Measurements from ENCODE around the gene UBN2.
A peak's percentile ranks its signal among the peaks of the same experiment; 100 is the strongest.

Gene UBN2

DNA sequence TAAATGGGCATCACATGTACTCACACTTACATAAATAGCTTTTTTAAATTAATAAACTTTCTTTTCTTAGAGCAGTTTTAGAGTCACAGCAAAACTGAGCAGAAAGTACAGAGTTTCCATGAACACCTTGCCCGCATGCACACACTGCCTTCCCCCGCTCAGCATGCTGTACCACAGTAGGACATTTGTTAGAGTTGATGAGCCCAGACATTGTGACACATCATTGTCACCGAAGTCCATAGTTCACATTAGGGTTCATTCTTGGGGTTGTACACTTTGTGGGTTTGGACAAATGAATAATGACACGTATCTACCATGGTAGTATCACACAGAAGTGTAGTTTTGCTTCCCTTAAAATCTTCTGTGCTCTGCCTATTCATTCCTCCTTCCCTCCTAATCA lies 23.7 kb downstream of the UBN2 start:
- no peaks in the 10 kb centered on the region for H3K27me3 ChIP-seq (ENCODE audit: insufficient read depth, poor library complexity, severe bottlenecking)
- no peak overlapping the region for H3K27ac ChIP-seq (replicated peaks)
- no peak for DNase-seq (ENCODE audit: low read depth in 1 of 2, low spot score in 1 of 2)
- TF ChIP-seq, protein P1, sequence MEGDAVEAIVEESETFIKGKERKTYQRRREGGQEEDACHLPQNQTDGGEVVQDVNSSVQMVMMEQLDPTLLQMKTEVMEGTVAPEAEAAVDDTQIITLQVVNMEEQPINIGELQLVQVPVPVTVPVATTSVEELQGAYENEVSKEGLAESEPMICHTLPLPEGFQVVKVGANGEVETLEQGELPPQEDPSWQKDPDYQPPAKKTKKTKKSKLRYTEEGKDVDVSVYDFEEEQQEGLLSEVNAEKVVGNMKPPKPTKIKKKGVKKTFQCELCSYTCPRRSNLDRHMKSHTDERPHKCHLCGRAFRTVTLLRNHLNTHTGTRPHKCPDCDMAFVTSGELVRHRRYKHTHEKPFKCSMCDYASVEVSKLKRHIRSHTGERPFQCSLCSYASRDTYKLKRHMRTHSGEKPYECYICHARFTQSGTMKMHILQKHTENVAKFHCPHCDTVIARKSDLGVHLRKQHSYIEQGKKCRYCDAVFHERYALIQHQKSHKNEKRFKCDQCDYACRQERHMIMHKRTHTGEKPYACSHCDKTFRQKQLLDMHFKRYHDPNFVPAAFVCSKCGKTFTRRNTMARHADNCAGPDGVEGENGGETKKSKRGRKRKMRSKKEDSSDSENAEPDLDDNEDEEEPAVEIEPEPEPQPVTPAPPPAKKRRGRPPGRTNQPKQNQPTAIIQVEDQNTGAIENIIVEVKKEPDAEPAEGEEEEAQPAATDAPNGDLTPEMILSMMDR (IDR thresholded peaks at IDR 0.05; ENCODE audit: insufficient read depth, low read length), result no peak
- TF ChIP-seq POLR2AphosphoS5 (IDR thresholded peaks at IDR 0.05; ENCODE audit: low read depth) (no peak), GABPA (IDR thresholded peaks at IDR 0.05; ENCODE audit: low read depth) (no peak), SPI1 (IDR thresholded peaks at IDR 0.05; ENCODE audit: borderline replicate concordance, low read depth) (no peak)
- TF ChIP-seq, protein P2, sequence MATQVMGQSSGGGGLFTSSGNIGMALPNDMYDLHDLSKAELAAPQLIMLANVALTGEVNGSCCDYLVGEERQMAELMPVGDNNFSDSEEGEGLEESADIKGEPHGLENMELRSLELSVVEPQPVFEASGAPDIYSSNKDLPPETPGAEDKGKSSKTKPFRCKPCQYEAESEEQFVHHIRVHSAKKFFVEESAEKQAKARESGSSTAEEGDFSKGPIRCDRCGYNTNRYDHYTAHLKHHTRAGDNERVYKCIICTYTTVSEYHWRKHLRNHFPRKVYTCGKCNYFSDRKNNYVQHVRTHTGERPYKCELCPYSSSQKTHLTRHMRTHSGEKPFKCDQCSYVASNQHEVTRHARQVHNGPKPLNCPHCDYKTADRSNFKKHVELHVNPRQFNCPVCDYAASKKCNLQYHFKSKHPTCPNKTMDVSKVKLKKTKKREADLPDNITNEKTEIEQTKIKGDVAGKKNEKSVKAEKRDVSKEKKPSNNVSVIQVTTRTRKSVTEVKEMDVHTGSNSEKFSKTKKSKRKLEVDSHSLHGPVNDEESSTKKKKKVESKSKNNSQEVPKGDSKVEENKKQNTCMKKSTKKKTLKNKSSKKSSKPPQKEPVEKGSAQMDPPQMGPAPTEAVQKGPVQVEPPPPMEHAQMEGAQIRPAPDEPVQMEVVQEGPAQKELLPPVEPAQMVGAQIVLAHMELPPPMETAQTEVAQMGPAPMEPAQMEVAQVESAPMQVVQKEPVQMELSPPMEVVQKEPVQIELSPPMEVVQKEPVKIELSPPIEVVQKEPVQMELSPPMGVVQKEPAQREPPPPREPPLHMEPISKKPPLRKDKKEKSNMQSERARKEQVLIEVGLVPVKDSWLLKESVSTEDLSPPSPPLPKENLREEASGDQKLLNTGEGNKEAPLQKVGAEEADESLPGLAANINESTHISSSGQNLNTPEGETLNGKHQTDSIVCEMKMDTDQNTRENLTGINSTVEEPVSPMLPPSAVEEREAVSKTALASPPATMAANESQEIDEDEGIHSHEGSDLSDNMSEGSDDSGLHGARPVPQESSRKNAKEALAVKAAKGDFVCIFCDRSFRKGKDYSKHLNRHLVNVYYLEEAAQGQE (IDR thresholded peaks at IDR 0.05; ENCODE audit: insufficient replicate concordance, low read depth), result no peak
- no peak overlapping the region for H3K4me3 ChIP-seq (replicated peaks; ENCODE audit: insufficient read depth, low read length)

DNA sequence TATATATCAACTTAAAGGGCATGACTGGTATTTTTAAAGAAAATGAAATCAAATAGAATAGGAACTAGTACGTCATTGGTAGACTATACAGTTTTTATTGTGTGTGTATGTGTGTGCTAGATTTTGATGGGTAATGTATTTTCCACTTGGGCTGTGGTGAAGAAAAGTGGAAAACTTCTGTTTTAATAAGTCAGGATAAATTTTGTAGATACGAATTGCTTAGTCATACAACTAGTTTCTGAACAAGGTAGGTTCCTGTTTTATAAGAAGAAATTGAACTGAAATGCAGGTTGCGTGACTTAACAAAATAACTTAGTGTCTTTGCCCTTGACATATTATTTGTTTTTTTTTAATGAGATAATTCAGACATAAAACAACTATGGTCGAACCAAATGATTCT lies 24.3 kb downstream of the UBN2 start:
- DNase-seq (ENCODE audit: low read depth in 1 of 2, low spot score in 1 of 2), result no peak
- no peak overlapping the region for H3K27ac ChIP-seq (replicated peaks)
- no peak for TF ChIP-seq SPI1 (IDR thresholded peaks at IDR 0.05; ENCODE audit: borderline replicate concordance, low read depth)
- TF ChIP-seq GABPA (IDR thresholded peaks at IDR 0.05; ENCODE audit: low read depth), result no peak
- TF ChIP-seq, protein P2 (IDR thresholded peaks at IDR 0.05; ENCODE audit: insufficient replicate concordance, low read depth), result no peak
- TF ChIP-seq POLR2AphosphoS5 (IDR thresholded peaks at IDR 0.05; ENCODE audit: low read depth), result no peak
- TF ChIP-seq, protein P1 (IDR thresholded peaks at IDR 0.05; ENCODE audit: insufficient read depth, low read length), result no peak

DNA sequence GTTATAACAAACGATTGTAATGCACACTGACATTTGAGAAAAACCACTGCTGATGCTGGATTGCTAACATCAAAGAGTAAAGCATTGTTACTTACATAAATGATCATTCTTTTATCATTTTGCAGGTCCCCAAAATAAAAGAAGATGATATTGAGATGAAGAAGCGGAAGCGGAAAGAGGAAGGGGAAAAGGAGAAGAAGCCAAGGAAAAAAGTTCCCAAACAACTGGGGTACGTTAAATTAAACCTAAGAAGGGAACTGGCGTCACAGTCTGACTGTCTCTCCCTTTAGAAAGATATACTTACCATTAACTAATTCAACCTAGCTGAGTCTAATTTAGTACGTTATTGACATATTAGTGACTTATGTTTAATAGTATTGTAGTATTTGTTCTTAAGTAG lies 28.1 kb downstream of the UBN2 start:
- no peak for DNase-seq (ENCODE audit: low read depth in 1 of 2, low spot score in 1 of 2)
- TF ChIP-seq SPI1 (IDR thresholded peaks at IDR 0.05; ENCODE audit: borderline replicate concordance, low read depth) (peak; percentile 84), POLR2AphosphoS5 (IDR thresholded peaks at IDR 0.05; ENCODE audit: low read depth) (no peak)
- no peaks in the 10 kb centered on the region for H3K27me3 ChIP-seq (ENCODE audit: insufficient read depth, poor library complexity, severe bottlenecking)
- H3K27ac ChIP-seq (replicated peaks), result no peak overlapping the region
- no peak overlapping the region for H3K4me3 ChIP-seq (replicated peaks; ENCODE audit: insufficient read depth, low read length)

More for the DNA sequence above, 24.3 kb downstream of the UBN2 start:
- Histone ChIP-seq H3K4me3 (replicated peaks; ENCODE audit: insufficient read depth, low read length) (no peak overlapping the region), H3K27me3 (ENCODE audit: insufficient read depth, poor library complexity, severe bottlenecking) (no peaks in the 10 kb centered on the region)

DNA sequence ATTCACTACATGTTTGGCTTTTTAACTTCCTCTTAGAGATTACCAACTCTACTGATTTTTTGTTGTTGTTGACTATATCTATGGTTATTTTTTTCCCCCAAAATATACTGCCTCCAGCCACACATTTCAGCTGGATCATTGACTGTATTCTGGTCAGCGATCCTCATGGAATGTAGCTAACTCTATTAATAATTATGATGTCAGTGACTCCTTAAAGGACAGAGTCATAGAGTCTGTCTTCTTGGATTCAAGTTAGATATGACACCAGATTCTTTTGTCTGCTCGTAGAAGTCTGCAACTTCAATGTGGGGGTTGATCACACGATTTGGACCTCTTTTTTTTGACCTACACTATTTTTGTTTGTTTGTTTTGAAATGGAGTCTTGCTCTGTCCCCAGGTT lies 33.2 kb downstream of the UBN2 start:
- H3K27me3 ChIP-seq (ENCODE audit: insufficient read depth, poor library complexity, severe bottlenecking), result no peaks in the 10 kb centered on the region
- TF ChIP-seq, protein P1 (IDR thresholded peaks at IDR 0.05; ENCODE audit: insufficient read depth, low read length), result no peak
- no peak for TF ChIP-seq POLR2AphosphoS5 (IDR thresholded peaks at IDR 0.05; ENCODE audit: low read depth)
- TF ChIP-seq SPI1 (IDR thresholded peaks at IDR 0.05; ENCODE audit: borderline replicate concordance, low read depth), result no peak
- no peak for TF ChIP-seq GABPA (IDR thresholded peaks at IDR 0.05; ENCODE audit: low read depth)
- TF ChIP-seq, protein P2 (IDR thresholded peaks at IDR 0.05; ENCODE audit: insufficient replicate concordance, low read depth), result no peak
- no peak for DNase-seq (ENCODE audit: low read depth in 1 of 2, low spot score in 1 of 2)
- H3K4me3 ChIP-seq (replicated peaks; ENCODE audit: insufficient read depth, low read length), result no peak overlapping the region
- no peak overlapping the region for H3K27ac ChIP-seq (replicated peaks)

All from HL-60 (cell line).